Measurements from ENCODE around the gene C1QL4.
A peak's percentile ranks its signal among the peaks of the same experiment; 100 is the strongest.
"Not testable (repeated sequence)": the region's sequence is repeated elsewhere in the genome, so short reads cannot be mapped to it uniquely, and the experiment has no call there.

Gene C1QL4

DNA sequence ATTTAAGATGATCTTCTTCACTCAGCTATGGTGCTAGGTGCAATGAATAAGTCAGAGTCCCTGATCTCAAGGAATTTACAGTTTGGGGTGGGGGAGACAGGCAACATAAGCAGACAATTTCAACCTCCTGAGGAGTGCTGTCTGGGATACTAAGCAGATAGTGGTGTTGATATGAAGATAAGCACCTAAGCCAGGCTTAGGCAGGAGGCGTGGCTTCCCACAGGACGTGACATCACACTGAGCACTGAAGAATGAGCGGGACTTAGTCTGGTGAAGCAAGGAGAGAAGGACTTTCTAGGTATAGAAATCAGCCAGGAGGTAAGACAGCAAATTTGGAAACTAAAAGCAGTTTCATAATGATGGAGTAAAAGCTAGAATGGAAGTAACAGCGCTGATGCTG lies 35.2 kb downstream of the C1QL4 start:
- DNase-seq (ENCODE audit: low read depth), result no peak

DNA sequence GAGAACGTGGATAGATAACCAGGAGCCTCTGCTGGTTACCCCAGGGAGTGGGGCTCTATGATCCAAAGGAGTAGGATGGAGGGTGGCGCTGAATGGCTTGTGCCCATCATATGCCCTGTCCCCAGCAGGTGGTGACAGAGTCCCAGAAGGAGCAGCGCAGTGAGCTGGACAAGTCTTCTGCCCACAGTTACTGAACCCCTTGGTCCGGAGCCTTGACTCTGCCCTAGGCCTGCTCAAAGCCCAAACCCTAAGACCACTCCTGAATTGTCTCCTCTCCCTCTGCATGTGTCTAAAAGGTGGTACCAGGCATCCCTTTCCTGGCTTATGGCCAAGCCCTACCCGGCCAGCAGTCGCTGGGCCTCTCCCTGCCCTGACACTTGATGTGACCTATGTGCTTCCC lies 38.8 kb downstream of the C1QL4 start:
- no peak for DNase-seq (ENCODE audit: low read depth)

GRCh38 chr12:49297695-49298060 lies 39.3 kb downstream of the C1QL4 start:
- DNase-seq (ENCODE audit: low read depth), result no peak

- no peak for DNase-seq (ENCODE audit: low read depth)
These were observed 39.9 kb downstream of the C1QL4 start for GRCh38 chr12:49296836-49297694.

- DNase-seq (ENCODE audit: low read depth), result peak; percentile 36
These were observed 40.8 kb downstream of the C1QL4 start for GRCh38 chr12:49296034-49296835.

DNA sequence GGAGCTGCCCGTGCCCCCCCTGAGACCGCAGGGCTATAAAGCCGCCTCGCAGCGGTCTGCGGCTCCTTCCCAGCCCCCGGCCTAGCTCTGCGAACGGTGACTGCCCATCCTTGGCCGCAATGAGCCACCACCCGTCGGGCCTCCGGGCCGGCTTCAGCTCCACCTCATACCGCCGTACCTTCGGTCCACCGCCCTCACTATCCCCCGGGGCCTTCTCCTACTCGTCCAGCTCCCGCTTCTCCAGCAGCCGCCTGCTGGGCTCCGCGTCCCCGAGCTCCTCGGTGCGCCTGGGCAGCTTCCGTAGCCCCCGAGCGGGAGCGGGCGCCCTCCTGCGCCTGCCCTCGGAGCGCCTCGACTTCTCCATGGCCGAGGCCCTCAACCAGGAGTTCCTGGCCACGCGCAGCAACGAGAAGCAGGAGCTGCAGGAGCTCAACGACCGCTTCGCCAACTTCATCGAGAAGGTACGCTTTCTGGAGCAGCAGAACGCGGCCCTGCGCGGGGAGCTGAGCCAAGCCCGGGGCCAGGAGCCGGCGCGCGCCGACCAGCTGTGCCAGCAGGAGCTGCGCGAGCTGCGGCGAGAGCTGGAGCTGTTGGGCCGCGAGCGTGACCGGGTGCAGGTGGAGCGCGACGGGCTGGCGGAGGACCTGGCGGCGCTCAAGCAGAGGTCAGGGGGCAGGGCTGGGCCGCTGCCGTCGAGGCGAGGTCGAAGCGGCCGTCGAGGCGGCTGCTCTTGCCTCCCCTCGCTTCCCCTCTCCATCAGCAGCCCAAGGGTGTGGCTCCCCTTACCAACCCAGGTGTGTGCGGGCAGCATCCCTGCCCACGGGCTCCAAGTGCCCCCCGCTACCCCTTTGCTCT lies 41.7 kb downstream of the C1QL4 start, which contains the start of gene PRPH:
TSS of gene PRPH (plus strand) at position 66 of the 855 bp plus-strand sequence. CDS start at position 120, 54 bp downstream.
- no peak for DNase-seq (ENCODE audit: low read depth)

- DNase-seq (ENCODE audit: low read depth), result no peak
These were observed 42.2 kb downstream of the C1QL4 start for GRCh38 chr12:49294804-49295081.

GRCh38 chr12:49294086-49294803 lies 42.7 kb downstream of the C1QL4 start:
- no peak for DNase-seq (ENCODE audit: low read depth)

DNA sequence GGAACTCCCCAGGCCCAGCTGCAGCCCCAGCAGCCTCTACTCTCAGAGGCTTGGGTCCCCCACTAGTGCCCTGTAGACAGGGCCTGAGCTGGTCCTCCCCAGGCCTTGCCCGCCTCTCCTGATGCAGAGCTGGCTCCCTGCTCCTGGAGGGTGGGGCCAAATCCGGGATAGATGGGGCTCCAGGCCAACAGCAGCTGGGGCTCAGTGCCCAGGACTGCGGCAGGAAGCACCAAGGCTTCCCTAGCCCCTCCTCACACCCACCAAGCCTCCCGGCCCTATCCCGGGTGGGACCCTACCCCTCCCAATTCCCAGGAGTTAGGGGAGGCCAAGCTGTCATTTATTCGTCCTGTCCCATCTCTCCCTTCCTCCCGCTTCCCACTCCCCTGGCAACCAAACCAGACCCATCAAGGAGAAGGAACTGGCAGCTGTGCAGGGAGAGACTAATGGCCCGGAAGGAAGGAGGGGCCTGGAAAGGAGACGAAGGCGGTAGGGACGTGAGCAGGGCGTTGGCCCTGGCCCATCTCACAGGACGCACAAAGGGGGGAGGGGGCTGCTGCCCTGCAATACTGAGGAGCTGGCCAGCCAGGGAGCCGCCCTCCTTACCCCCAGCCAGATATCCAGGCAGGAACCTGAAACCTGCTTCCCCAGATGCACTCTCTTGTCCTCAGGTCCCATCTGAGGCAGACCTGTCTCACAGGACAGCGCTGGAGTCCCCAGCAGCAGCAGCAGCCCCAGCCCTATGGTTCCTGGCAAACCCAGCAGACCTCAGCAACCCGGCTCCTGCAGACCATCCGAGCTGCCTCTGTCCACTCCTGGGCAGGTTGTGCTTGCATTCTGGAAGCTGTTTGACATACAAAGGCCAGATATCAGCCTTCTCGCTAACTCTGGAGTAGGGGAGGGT lies 43.7 kb downstream of the C1QL4 start:
- DNase-seq (ENCODE audit: low read depth), result no peak

- no peak for DNase-seq (ENCODE audit: low read depth)
These were observed 44.3 kb downstream of the C1QL4 start for GRCh38 chr12:49292729-49293055.

- DNase-seq (ENCODE audit: low read depth), result no peak
These were observed 47.9 kb downstream of the C1QL4 start for GRCh38 chr12:49288922-49289555.

- DNase-seq (ENCODE audit: low read depth), result peak; percentile 50
These were observed 48.6 kb downstream of the C1QL4 start for GRCh38 chr12:49288412-49288853.

GRCh38 chr12:49287876-49288275 lies 49.1 kb downstream of the C1QL4 start:
- no peak for DNase-seq (ENCODE audit: low read depth)

- DNase-seq (ENCODE audit: low read depth), result no peak
These were observed 52.3 kb downstream of the C1QL4 start for GRCh38 chr12:49284672-49285071.

GRCh38 chr12:49283541-49284429 lies 53.2 kb downstream of the C1QL4 start:
- DNase-seq (ENCODE audit: low read depth), result no peak

DNA sequence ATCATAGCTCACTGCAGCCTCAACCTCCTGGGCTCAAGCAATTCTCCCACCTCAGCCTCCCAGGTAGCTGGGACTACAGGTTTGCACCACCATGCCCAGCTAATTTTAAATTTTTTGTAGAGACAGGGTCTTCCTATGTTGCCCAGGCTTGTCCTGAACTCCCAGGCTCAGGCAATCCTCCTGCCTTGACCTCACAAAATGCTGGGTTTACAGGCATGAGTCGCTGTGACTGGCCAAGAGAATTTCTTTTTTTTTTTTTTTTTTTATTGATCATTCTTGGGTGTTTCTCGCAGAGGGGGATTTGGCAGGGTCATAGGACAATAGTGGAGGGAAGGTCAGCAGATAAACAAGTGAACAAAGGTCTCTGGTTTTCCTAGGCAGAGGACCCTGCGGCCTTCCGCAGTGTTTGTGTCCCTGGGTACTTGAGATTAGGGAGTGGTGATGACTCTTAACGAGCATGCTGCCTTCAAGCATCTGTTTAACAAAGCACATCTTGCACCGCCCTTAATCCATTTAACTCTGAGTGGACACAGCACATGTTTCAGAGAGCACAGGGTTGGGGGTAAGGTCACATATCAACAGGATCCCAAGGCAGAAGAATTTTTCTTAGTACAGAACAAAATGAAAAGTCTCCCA lies 54.1 kb downstream of the C1QL4 start:
- not testable (repeated sequence) for DNase-seq (ENCODE audit: low read depth)
